Activated T-helper 2 cell treated with anti-CD3 and anti-CD28 coated beads, Interferon-gamma antibody, Interleukin-2, Interleukin-4, amounts not matched to agents 10 μg/mL and 5 μg/mL and 100 μg/mL, durations not matched to agents 14 hours and 24 hours and 36 hours (primary cell): ENCODE measurements around the gene SPRED3. TPM values are rescaled to one million over a fixed set of nuclear protein-coding genes. Genes with fewer than 3 reads are reported as not detected.
"Not testable (repeated sequence)": the region's sequence is repeated elsewhere in the genome, so short reads cannot be mapped to it uniquely, and the experiment has no call there.

ENCODE experiments used
- DNase-seq: peaks from one replicate; pipeline ENCODE4 v3.0.0; 2021; ENCODE audit warnings: low spot score
- H3K27ac Mint-ChIP-seq: one replicate; pipeline ENCODE4 v1.8.0; 2021; ENCODE audit warnings: mixed read lengths
- H3K27me3 Mint-ChIP-seq: one replicate; pipeline ENCODE4 v1.8.0; 2021; ENCODE audit warnings: low read depth, mixed read lengths
- H3K36me3 Mint-ChIP-seq: one replicate; pipeline ENCODE4 v1.8.0; 2021; ENCODE audit warnings: low read depth, mixed read lengths
- H3K4me1 Mint-ChIP-seq: one replicate; pipeline ENCODE4 v1.8.0; 2021; ENCODE audit warnings: low read depth, mixed read lengths
- H3K4me3 Mint-ChIP-seq: one replicate; pipeline ENCODE4 v1.8.0; 2021; ENCODE audit warnings: low read depth, mild to moderate bottlenecking, moderate library complexity, mixed read lengths
- H3K9me3 Mint-ChIP-seq: one replicate; pipeline ENCODE4 v1.8.0; 2021; ENCODE audit warnings: mixed read lengths
- intact Hi-C: fragments of 100-400 bp; cut with micrococcal nuclease; formaldehyde crosslinking; loops from one replicate; pipeline ENCODE4 v1.15.1; 2023
- total RNA-seq: library from RNA; stranded (reverse); gene quantifications from 2 replicates; pipeline ENCODE4 v1.2.3, GENCODE V29; 2022

SPRED3 gene
- total RNA-seq, 1 donor from 2014 or later, result 3.2 TPM

- intact Hi-C loops, result no loop called here
- peaks cover 22% of the 10 kb centered on the region for H3K4me1 Mint-ChIP-seq
- H3K9me3 Mint-ChIP-seq, result no peaks in the 10 kb centered on the region
- H3K27me3 Mint-ChIP-seq, result no peaks in the 10 kb centered on the region
- peaks cover 9% of the 10 kb centered on the region for H3K36me3 Mint-ChIP-seq
- peak overlapping the region; percentile 60 for H3K27ac Mint-ChIP-seq
- peak; percentile 67 for DNase-seq
- peak overlapping the region; percentile 73 for H3K4me3 Mint-ChIP-seq
Observed at GRCh38 chr19:38417544-38418506, 29.3 kb downstream of the SPRED3 start.

- intact Hi-C loops, result no loop called here
- H3K27me3 Mint-ChIP-seq, result no peaks in the 10 kb centered on the region
- peaks cover 9% of the 10 kb centered on the region for H3K36me3 Mint-ChIP-seq
- H3K27ac Mint-ChIP-seq, result no peak overlapping the region
- no peak overlapping the region for H3K4me3 Mint-ChIP-seq
- H3K9me3 Mint-ChIP-seq, result no peaks in the 10 kb centered on the region
- no peak for DNase-seq
- peaks cover 24% of the 10 kb centered on the region for H3K4me1 Mint-ChIP-seq
Observed at GRCh38 chr19:38420935-38421334, 32.4 kb downstream of the SPRED3 start.

- intact Hi-C loops, result no loop called here
- Mint-ChIP-seq H3K4me1 (peaks cover 27% of the 10 kb centered on the region), H3K27ac (no peak overlapping the region), H3K4me3 (no peak overlapping the region), H3K27me3 (no peaks in the 10 kb centered on the region), H3K9me3 (no peaks in the 10 kb centered on the region), H3K36me3 (peaks cover 9% of the 10 kb centered on the region)
- DNase-seq, result no peak
Observed at GRCh38 chr19:38421856-38422255, 33.4 kb downstream of the SPRED3 start.

- intact Hi-C loops, result no loop called here
- H3K9me3 Mint-ChIP-seq, result no peaks in the 10 kb centered on the region
- no peak overlapping the region for H3K27ac Mint-ChIP-seq
- no peak overlapping the region for H3K4me3 Mint-ChIP-seq
- H3K27me3 Mint-ChIP-seq, result no peaks in the 10 kb centered on the region
- no peak for DNase-seq
- peaks cover 25% of the 10 kb centered on the region for H3K4me1 Mint-ChIP-seq
- H3K36me3 Mint-ChIP-seq, result peaks cover 5% of the 10 kb centered on the region
Observed at GRCh38 chr19:38422438-38422837, 33.9 kb downstream of the SPRED3 start.

- H3K27me3 Mint-ChIP-seq, result no peaks in the 10 kb centered on the region
- H3K4me3 Mint-ChIP-seq, result no peak overlapping the region
- peaks cover 3% of the 10 kb centered on the region for H3K36me3 Mint-ChIP-seq
- intact Hi-C loops, result no loop called here
- H3K27ac Mint-ChIP-seq, result no peak overlapping the region
- H3K9me3 Mint-ChIP-seq, result no peaks in the 10 kb centered on the region
- H3K4me1 Mint-ChIP-seq, result peaks cover 22% of the 10 kb centered on the region
- DNase-seq, result no peak
Observed at GRCh38 chr19:38424272-38424671, 35.8 kb downstream of the SPRED3 start.

- Mint-ChIP-seq H3K9me3 (no peaks in the 10 kb centered on the region), H3K27ac (peak overlapping the region; percentile 95), H3K27me3 (no peaks in the 10 kb centered on the region), H3K4me1 (peaks cover 28% of the 10 kb centered on the region), H3K36me3 (peaks cover 3% of the 10 kb centered on the region), H3K4me3 (peak overlapping the region; percentile 75)
- no peak for DNase-seq
- intact Hi-C loops, result loop anchor here (5.0 kb wide), 2 partner anchors 82 to 192 kb away; partner anchors contain the start of genes EIF3K and MAP4K1
Observed at GRCh38 chr19:38425222-38425809, 36.8 kb downstream of the SPRED3 start.

- Mint-ChIP-seq H3K4me1 (peaks cover 28% of the 10 kb centered on the region), H3K9me3 (no peaks in the 10 kb centered on the region), H3K27me3 (no peaks in the 10 kb centered on the region), H3K27ac (peak within 1 kb of the TSS; percentile 95), H3K4me3 (peak within 1 kb of the TSS; percentile 75), H3K36me3 (peaks cover 3% of the 10 kb centered on the region)
- peak; percentile 46 for DNase-seq
- intact Hi-C loops, result loop anchor here (5.0 kb wide), 2 partner anchors 81 to 191 kb away; partner anchors contain the start of genes EIF3K and MAP4K1
Observed at GRCh38 chr19:38425810-38426466, 37.4 kb downstream of the SPRED3 start, which contains the start of gene RASGRP4. RASGRP4 (minus strand) TSS chr19:38426219; CDS start chr19:38426091, 128 bp downstream.

- H3K4me1 Mint-ChIP-seq, result peaks cover 28% of the 10 kb centered on the region
- H3K4me3 Mint-ChIP-seq, result peak overlapping the region; percentile 24
- not testable (repeated sequence) for H3K9me3 Mint-ChIP-seq, H3K27me3 Mint-ChIP-seq, H3K36me3 Mint-ChIP-seq
- peak overlapping the region; percentile 95 for H3K27ac Mint-ChIP-seq
- intact Hi-C loops, result loop anchor here (1.0 to 5.0 kb wide), 3 partner anchors 80 to 190 kb away; partner anchors contain the start of genes EIF3K and MAP4K1
- DNase-seq, result peak; percentile 48
Observed at GRCh38 chr19:38427035-38427677, 38.7 kb downstream of the SPRED3 start.

- Mint-ChIP-seq H3K4me3 (peak overlapping the region; percentile 34), H3K36me3 (peaks cover 3% of the 10 kb centered on the region), H3K27me3 (peaks cover under 1% of the 10 kb centered on the region), H3K4me1 (peaks cover 35% of the 10 kb centered on the region), H3K27ac (peak overlapping the region; percentile 98), H3K9me3 (no peaks in the 10 kb centered on the region)
- intact Hi-C loops, result loop anchor here (5.0 kb wide), 2 partner anchors 78 to 188 kb away; partner anchors contain the start of genes EIF3K and MAP4K1
- peak; percentile 21 for DNase-seq
Observed at GRCh38 chr19:38429055-38429810, 40.7 kb downstream of the SPRED3 start.

- H3K36me3 Mint-ChIP-seq, result peaks cover 3% of the 10 kb centered on the region
- no peaks in the 10 kb centered on the region for H3K9me3 Mint-ChIP-seq
- peak overlapping the region; percentile 98 for H3K27ac Mint-ChIP-seq
- H3K27me3 Mint-ChIP-seq, result peaks cover 2% of the 10 kb centered on the region
- peaks cover 37% of the 10 kb centered on the region for H3K4me1 Mint-ChIP-seq
- H3K4me3 Mint-ChIP-seq, result no peak overlapping the region
- intact Hi-C loops, result loop anchor here (5.0 kb wide), 2 partner anchors 78 to 188 kb away; partner anchors contain the start of genes EIF3K and MAP4K1
- no peak for DNase-seq
Observed at GRCh38 chr19:38429811-38430156, 41.3 kb downstream of the SPRED3 start.

- intact Hi-C loops, result no loop called here
- H3K27me3 Mint-ChIP-seq, result peaks cover 2% of the 10 kb centered on the region
- no peak overlapping the region for H3K4me3 Mint-ChIP-seq
- H3K27ac Mint-ChIP-seq, result no peak overlapping the region
- peaks cover 35% of the 10 kb centered on the region for H3K4me1 Mint-ChIP-seq
- no peak for DNase-seq
- H3K36me3 Mint-ChIP-seq, result peaks cover 3% of the 10 kb centered on the region
- H3K9me3 Mint-ChIP-seq, result no peaks in the 10 kb centered on the region
Observed at GRCh38 chr19:38430931-38431330, 42.4 kb downstream of the SPRED3 start.
